Trophoblast cell (in vitro differentiated cells and primary cell): ENCODE results near the gene DARS2.

Source experiments
- DNase-seq, 2 donors: peaks; one replicate each; pipeline ENCODE4 v3.0.0-alpha.2; 2016
- H2AFZ ChIP-seq: 2 replicates; pipeline ENCODE4 v1.6.1; 2013; ENCODE audit warnings: low read length, moderate library complexity, mild to moderate bottlenecking; ENCODE audit not compliant: insufficient read depth, poor library complexity
- H2AK5ac ChIP-seq: 2 replicates; pipeline ENCODE4 v1.6.1; 2013; ENCODE audit warnings: mild to moderate bottlenecking, low read length
- H2BK120ac ChIP-seq: 2 replicates; pipeline ENCODE4 v1.6.1; 2013; ENCODE audit warnings: low read length, mild to moderate bottlenecking, moderate library complexity; ENCODE audit not compliant: insufficient read depth, poor library complexity
- H2BK12ac ChIP-seq: 2 replicates; pipeline ENCODE4 v1.6.1; 2013; ENCODE audit warnings: mild to moderate bottlenecking, low read length, moderate library complexity
- H2BK5ac ChIP-seq: 2 replicates; pipeline ENCODE4 v1.6.1; 2013; ENCODE audit warnings: low read length, low read depth, moderate library complexity, mild to moderate bottlenecking; ENCODE audit not compliant: poor library complexity
- H3K14ac ChIP-seq: 2 replicates; pipeline ENCODE4 v1.6.1; 2013; ENCODE audit warnings: mild to moderate bottlenecking, low read length
- H3K18ac ChIP-seq: 2 replicates; pipeline ENCODE4 v1.6.1; 2013; ENCODE audit warnings: mild to moderate bottlenecking, low read length
- H3K23ac ChIP-seq: 2 replicates; pipeline ENCODE4 v1.6.1; 2013; ENCODE audit warnings: low read length
- H3K27ac ChIP-seq: 2 replicates; pipeline ENCODE4 v1.5.1; 2013; ENCODE audit warnings: low read depth, mild to moderate bottlenecking, inconsistent platforms, low read length, moderate library complexity
- H3K27me3 ChIP-seq: 2 replicates; pipeline ENCODE4 v1.6.1; 2013; ENCODE audit warnings: inconsistent platforms, mild to moderate bottlenecking, low read length, moderate library complexity; ENCODE audit not compliant: insufficient read depth
- H3K36me3 ChIP-seq, 2 experiments: 1 replicate in 1 of 2; 2 replicates in 1 of 2; pipeline ENCODE4 v1.6.1; 2013; ENCODE audit warnings: low read length in 2 of 2, mild to moderate bottlenecking in 2 of 2, moderate library complexity in 1 of 2; ENCODE audit not compliant: insufficient read depth in 2 of 2, control insufficient read depth in 1 of 2
- H3K4ac ChIP-seq: 2 replicates; pipeline ENCODE4 v1.6.1; 2013; ENCODE audit warnings: low read depth, mild to moderate bottlenecking, low read length, moderate library complexity
- H3K4me1 ChIP-seq, 2 experiments: 1 replicate in 1 of 2; 2 replicates in 1 of 2; pipeline ENCODE4 v1.6.1; 2013; ENCODE audit warnings: low read length in 2 of 2, mild to moderate bottlenecking in 2 of 2, moderate library complexity in 1 of 2; ENCODE audit not compliant: insufficient read depth in 2 of 2, control insufficient read depth in 1 of 2
- H3K4me2 ChIP-seq: 2 replicates; pipeline ENCODE4 v1.6.1; 2013; ENCODE audit warnings: inconsistent platforms, mild to moderate bottlenecking, low read length, moderate library complexity
- H3K4me3 ChIP-seq: 2 replicates; pipeline ENCODE4 v1.5.1; 2013; ENCODE audit warnings: mild to moderate bottlenecking, low read depth, low read length, inconsistent platforms
- H3K79me1 ChIP-seq: one replicate; pipeline ENCODE4 v1.6.1; 2013; ENCODE audit warnings: low read length
- H3K79me2 ChIP-seq: 2 replicates; pipeline ENCODE4 v1.6.1; 2013; ENCODE audit warnings: low read length, mild to moderate bottlenecking; ENCODE audit not compliant: control insufficient read depth, insufficient read depth, poor library complexity
- H3K9ac ChIP-seq: 2 replicates; pipeline ENCODE4 v1.6.1; 2013; ENCODE audit warnings: mild to moderate bottlenecking, low read length
- H3K9me3 ChIP-seq: 2 replicates; pipeline ENCODE4 v1.6.1; 2013; ENCODE audit warnings: low read depth, mild to moderate bottlenecking, control low read depth, inconsistent platforms, low read length; ENCODE audit not compliant: insufficient read depth
- H4K12ac ChIP-seq: 2 replicates; pipeline ENCODE4 v1.6.1; 2013; ENCODE audit warnings: low read depth, mild to moderate bottlenecking, low read length, moderate library complexity
- H4K8ac ChIP-seq: 2 replicates; pipeline ENCODE4 v1.6.1; 2013; ENCODE audit warnings: low read depth, mild to moderate bottlenecking, low read length, moderate library complexity
- H4K91ac ChIP-seq: one replicate; pipeline ENCODE4 v1.6.1; 2013; ENCODE audit warnings: low read depth, mild to moderate bottlenecking, low read length, moderate library complexity
- WGBS: extraction: QIAGEN DNeasy Blood & Tissue Kit; methylation state at CpG from one replicate; pipeline ENCODE4 v1.1.7; 2013; ENCODE audit warnings: missing lambda C conversion rate; ENCODE audit not compliant: insufficient read length, insufficient coverage; ENCODE audit errors: extremely low coverage; 5-methylcytosine and 5-hydroxymethylcytosine counted together

DARS2 gene

DNA sequence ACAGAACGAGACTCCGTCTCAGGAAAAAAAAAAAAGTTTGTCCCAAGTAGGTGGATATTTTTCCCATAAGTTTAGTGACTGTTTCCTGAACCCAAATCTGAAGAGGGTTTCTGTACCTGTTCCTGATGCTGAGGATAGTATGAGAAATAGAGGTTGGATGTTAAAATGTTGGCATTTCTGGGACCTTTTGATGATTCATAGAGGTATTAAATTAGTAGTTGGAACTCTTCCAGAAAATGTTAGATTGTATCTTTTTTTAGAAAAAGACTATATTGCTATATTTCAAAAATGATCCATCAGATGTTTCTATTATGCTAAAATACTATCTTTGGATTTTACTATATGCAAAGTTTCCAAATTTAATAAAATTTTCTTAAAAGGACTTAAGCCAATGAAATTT is 3.1 kb downstream of the DARS2 start:
- no peak overlapping the region for H2AK5ac ChIP-seq
- no peak overlapping the region for H2AFZ ChIP-seq
- H3K27me3 ChIP-seq = no peaks in the 10 kb centered on the region
- no CpG with 5 or more reads among the region's 2 CpGs for WGBS
- H2BK12ac ChIP-seq = no peak overlapping the region
- no peak overlapping the region for H3K4me2 ChIP-seq
- no peak for DNase-seq
- peaks cover 0 to 1% of the 10 kb centered on the region in 2 experiments for H3K4me1 ChIP-seq
- peaks cover 5 to 6% of the 10 kb centered on the region in 2 experiments for H3K36me3 ChIP-seq
- no peak overlapping the region for H3K27ac ChIP-seq
- H4K12ac ChIP-seq = no peak overlapping the region
- no peak overlapping the region for H3K18ac ChIP-seq
- H3K79me1 ChIP-seq = peaks cover 7% of the 10 kb centered on the region
- H3K4ac ChIP-seq = no peak overlapping the region
- no peak overlapping the region for H2BK5ac ChIP-seq
- H3K9ac ChIP-seq = no peak overlapping the region
- H4K8ac ChIP-seq = no peak overlapping the region
- H3K79me2 ChIP-seq = peaks cover 3% of the 10 kb centered on the region
- no peak overlapping the region for H3K4me3 ChIP-seq
- no peak overlapping the region for H2BK120ac ChIP-seq
- H3K14ac ChIP-seq = no peak overlapping the region
- H3K23ac ChIP-seq = no peak overlapping the region
- H4K91ac ChIP-seq = no peak overlapping the region
- H3K9me3 ChIP-seq = no peaks in the 10 kb centered on the region

- no peak overlapping the region for H2AFZ ChIP-seq
- no peak overlapping the region for H2AK5ac ChIP-seq
- no peak overlapping the region for H2BK120ac ChIP-seq
- H4K12ac ChIP-seq = no peak overlapping the region
- no peak overlapping the region for H2BK12ac ChIP-seq
- no peak overlapping the region for H2BK5ac ChIP-seq
- no peak overlapping the region for H4K91ac ChIP-seq
- no peak overlapping the region for H3K14ac ChIP-seq
- H3K4me2 ChIP-seq = no peak overlapping the region
- H3K4ac ChIP-seq = no peak overlapping the region
- WGBS = no CpG with 5 or more reads among the region's 1 CpG
- H3K79me1 ChIP-seq = no peaks in the 10 kb centered on the region
- no peaks in the 10 kb centered on the region for H3K9me3 ChIP-seq
- no peak for DNase-seq
- no peak overlapping the region for H3K23ac ChIP-seq
- no peak overlapping the region for H3K27ac ChIP-seq
- no peak overlapping the region for H3K9ac ChIP-seq
- peaks cover 18 to 22% of the 10 kb centered on the region in 2 experiments for H3K36me3 ChIP-seq
- H3K27me3 ChIP-seq = no peaks in the 10 kb centered on the region
- H4K8ac ChIP-seq = no peak overlapping the region
- H3K4me3 ChIP-seq = no peak overlapping the region
- H3K18ac ChIP-seq = no peak overlapping the region
- no peaks in the 10 kb centered on the region for H3K4me1 ChIP-seq
- no peaks in the 10 kb centered on the region for H3K79me2 ChIP-seq
Measured at GRCh38 chr1:173832748-173833147, 8.3 kb downstream of the DARS2 start.

DNA sequence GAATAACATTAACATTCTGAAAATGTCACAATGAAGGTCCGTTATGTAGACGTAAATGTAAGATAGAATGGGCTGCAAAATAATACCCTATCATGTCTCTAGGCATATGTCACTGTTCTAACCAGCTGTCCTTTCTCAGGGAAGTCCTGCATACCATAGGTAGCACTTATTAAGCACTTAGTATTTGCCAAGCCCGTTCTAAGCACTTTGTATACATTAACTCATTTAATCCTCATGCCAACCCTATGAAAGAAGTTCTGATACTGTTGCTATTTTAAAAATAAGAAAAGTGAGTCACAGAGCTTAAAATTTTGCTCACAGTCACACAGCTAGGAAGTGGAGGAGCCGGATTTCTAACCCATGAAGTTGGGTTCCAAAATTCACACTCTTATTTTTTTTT is 27.6 kb downstream of the DARS2 start:
- Histone ChIP-seq H3K9ac (no peak overlapping the region), H3K79me1 (no peaks in the 10 kb centered on the region), H2BK120ac (no peak overlapping the region), H3K18ac (no peak overlapping the region), H4K91ac (no peak overlapping the region), H3K27ac (no peak overlapping the region), H3K4me2 (no peak overlapping the region), H3K9me3 (no peaks in the 10 kb centered on the region), H3K14ac (no peak overlapping the region), H2BK12ac (no peak overlapping the region), H2BK5ac (no peak overlapping the region), H2AFZ (no peak overlapping the region), H4K8ac (no peak overlapping the region), H3K27me3 (no peaks in the 10 kb centered on the region), H3K36me3 (peaks cover 2 to 15% of the 10 kb centered on the region in 2 experiments), H3K79me2 (no peaks in the 10 kb centered on the region), H4K12ac (no peak overlapping the region), H2AK5ac (no peak overlapping the region), H3K23ac (no peak overlapping the region), H3K4ac (no peak overlapping the region), H3K4me1 (peaks cover 2 to 7% of the 10 kb centered on the region in 2 experiments), H3K4me3 (no peak overlapping the region)
- DNase-seq = no peak
- WGBS = no CpG with 5 or more reads among the region's 4 CpGs

DNA sequence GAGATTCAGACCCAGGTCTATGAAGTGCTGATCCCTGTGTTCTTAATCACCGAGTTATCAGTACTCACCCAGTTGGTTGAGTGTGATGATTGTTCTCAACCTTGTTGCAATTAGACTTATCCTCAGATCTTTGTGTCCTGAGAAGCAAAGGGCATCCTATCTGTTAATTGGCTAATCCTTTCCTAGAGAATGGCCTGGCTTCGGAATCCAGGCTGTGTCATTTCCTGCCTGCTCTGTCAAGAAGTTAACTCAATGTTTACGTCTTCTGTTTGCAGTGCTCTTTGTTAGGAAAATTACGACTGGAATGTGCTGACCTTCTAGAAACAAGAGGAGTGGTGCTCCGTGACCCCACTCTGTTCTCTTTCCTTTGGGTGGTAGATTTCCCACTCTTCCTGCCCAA is 28.6 kb downstream of the DARS2 start:
- Histone ChIP-seq H3K23ac (no peak overlapping the region), H4K91ac (no peak overlapping the region), H2BK12ac (no peak overlapping the region), H3K4me1 (peaks cover 2 to 7% of the 10 kb centered on the region in 2 experiments), H3K36me3 (peaks cover 2 to 19% of the 10 kb centered on the region in 2 experiments), H2BK120ac (no peak overlapping the region), H3K18ac (no peak overlapping the region), H3K27ac (peak overlapping the region; percentile 74), H2AFZ (no peak overlapping the region), H3K14ac (no peak overlapping the region), H4K12ac (no peak overlapping the region), H2BK5ac (no peak overlapping the region), H4K8ac (peak overlapping the region; percentile 75), H3K9me3 (no peaks in the 10 kb centered on the region), H3K79me1 (no peaks in the 10 kb centered on the region), H3K4me3 (no peak overlapping the region), H3K9ac (no peak overlapping the region), H3K4me2 (no peak overlapping the region), H2AK5ac (no peak overlapping the region), H3K27me3 (no peaks in the 10 kb centered on the region), H3K4ac (no peak overlapping the region), H3K79me2 (no peaks in the 10 kb centered on the region)
- DNase-seq = no peak
- no CpG with 5 or more reads among the region's 5 CpGs for WGBS
